HG03025 (cell line): ENCODE data around the gene HLCS.

Experiments
- ATAC-seq: cut with Tn5 transposase; IDR thresholded peaks from one replicate; pipeline ENCODE4 v1.9.1; 2021; ENCODE audit warnings: mild to moderate bottlenecking, moderate library complexity; ENCODE audit not compliant: unreplicated experiment, low FRiP score

HLCS gene

GRCh38 chr21:36856643-36857042 is 109.8 kb downstream of the HLCS start:
- ATAC-seq: no peak

GRCh38 chr21:36854391-36854790 is 112.1 kb downstream of the HLCS start:
- ATAC-seq: no peak

GRCh38 chr21:36852864-36853263 is 113.6 kb downstream of the HLCS start:
- ATAC-seq: no peak

- ATAC-seq: no peak
Measured at GRCh38 chr21:36852293-36852692, 114.2 kb downstream of the HLCS start.

- no peak for ATAC-seq
Measured at GRCh38 chr21:36851121-36851520, 115.3 kb downstream of the HLCS start.

GRCh38 chr21:36850372-36850771 is 116.1 kb downstream of the HLCS start:
- ATAC-seq: no peak

GRCh38 chr21:36849461-36850105 is 116.9 kb downstream of the HLCS start:
- ATAC-seq: no peak

- no peak for ATAC-seq
Measured at GRCh38 chr21:36848730-36849274, 117.7 kb downstream of the HLCS start.

GRCh38 chr21:36847189-36847588 is 119.3 kb downstream of the HLCS start:
- ATAC-seq: no peak

- ATAC-seq: no peak
Measured at GRCh38 chr21:36846631-36847030, 119.8 kb downstream of the HLCS start.

GRCh38 chr21:36845790-36846189 is 120.7 kb downstream of the HLCS start:
- ATAC-seq: no peak

- ATAC-seq: no peak
Measured at GRCh38 chr21:36845070-36845469, 121.4 kb downstream of the HLCS start.

GRCh38 chr21:36841866-36842265 is 124.6 kb downstream of the HLCS start:
- ATAC-seq: no peak

- no peak for ATAC-seq
Measured at GRCh38 chr21:36839735-36840134, 126.7 kb downstream of the HLCS start.

- no peak for ATAC-seq
Measured at GRCh38 chr21:36839123-36839522, 127.3 kb downstream of the HLCS start.

- no peak for ATAC-seq
Measured at GRCh38 chr21:36835383-36835795, 131.1 kb downstream of the HLCS start.

- ATAC-seq: no peak
Measured at GRCh38 chr21:36834192-36834591, 132.3 kb downstream of the HLCS start.

GRCh38 chr21:36830100-36830499 is 136.4 kb downstream of the HLCS start:
- no peak for ATAC-seq

GRCh38 chr21:36828891-36829515 is 137.5 kb downstream of the HLCS start:
- no peak for ATAC-seq

GRCh38 chr21:36828208-36828607 is 138.3 kb downstream of the HLCS start:
- ATAC-seq: no peak

GRCh38 chr21:36825658-36826057 is 140.8 kb downstream of the HLCS start:
- no peak for ATAC-seq

- ATAC-seq: no peak
Measured at GRCh38 chr21:36821032-36821299, 145.5 kb downstream of the HLCS start.
